AG09319 (cell line): ENCODE data around the gene SEC24B.

Experiments
- DNase-seq: peaks from one replicate; pipeline ENCODE4 v3.0.0-alpha.2; 2010; ENCODE audit warnings: low read depth; ENCODE audit errors: extremely low read depth
- CTCF ChIP-seq: IDR thresholded peaks from 2 replicates; pipeline ENCODE4 v1.5.1; 2011; ENCODE audit warnings: low read depth, mild to moderate bottlenecking, inconsistent platforms, low read length, moderate library complexity

Gene SEC24B

GRCh38 chr4:109412776-109413175 lies 20.8 kb upstream of the SEC24B start:
- no peak for DNase-seq
- no peak for TF ChIP-seq CTCF

GRCh38 chr4:109414938-109415337 lies 18.7 kb upstream of the SEC24B start:
- no peak for TF ChIP-seq CTCF

GRCh38 chr4:109418588-109418987 lies 15.0 kb upstream of the SEC24B start:
- no peak for TF ChIP-seq CTCF
- DNase-seq = no peak

More at GRCh38 chr4:109414938-109415337, 18.7 kb upstream of the SEC24B start:
- no peak for DNase-seq

GRCh38 chr4:109419679-109420078 lies 13.9 kb upstream of the SEC24B start:
- no peak for DNase-seq
- TF ChIP-seq CTCF = no peak

GRCh38 chr4:109424093-109424841 lies 9.3 kb upstream of the SEC24B start:
- TF ChIP-seq CTCF = no peak
- DNase-seq = no peak

- DNase-seq = no peak
- no peak for TF ChIP-seq CTCF
These were observed 8.2 kb upstream of the SEC24B start for GRCh38 chr4:109425405-109425804.

- no peak for TF ChIP-seq CTCF
- DNase-seq = no peak
These were observed 4.1 kb upstream of the SEC24B start for GRCh38 chr4:109429545-109429944.
